ENCODE results near the gene SDCBP2. TPM values are rescaled to one million over a fixed set of nuclear protein-coding genes. Genes with fewer than 3 reads are reported as not detected.

SDCBP2 gene
- total and polyA plus RNA-seq, 2 of the 4 experiments (the other 2 are of a cell fraction): 0.54 to 1.3 TPM

DNA sequence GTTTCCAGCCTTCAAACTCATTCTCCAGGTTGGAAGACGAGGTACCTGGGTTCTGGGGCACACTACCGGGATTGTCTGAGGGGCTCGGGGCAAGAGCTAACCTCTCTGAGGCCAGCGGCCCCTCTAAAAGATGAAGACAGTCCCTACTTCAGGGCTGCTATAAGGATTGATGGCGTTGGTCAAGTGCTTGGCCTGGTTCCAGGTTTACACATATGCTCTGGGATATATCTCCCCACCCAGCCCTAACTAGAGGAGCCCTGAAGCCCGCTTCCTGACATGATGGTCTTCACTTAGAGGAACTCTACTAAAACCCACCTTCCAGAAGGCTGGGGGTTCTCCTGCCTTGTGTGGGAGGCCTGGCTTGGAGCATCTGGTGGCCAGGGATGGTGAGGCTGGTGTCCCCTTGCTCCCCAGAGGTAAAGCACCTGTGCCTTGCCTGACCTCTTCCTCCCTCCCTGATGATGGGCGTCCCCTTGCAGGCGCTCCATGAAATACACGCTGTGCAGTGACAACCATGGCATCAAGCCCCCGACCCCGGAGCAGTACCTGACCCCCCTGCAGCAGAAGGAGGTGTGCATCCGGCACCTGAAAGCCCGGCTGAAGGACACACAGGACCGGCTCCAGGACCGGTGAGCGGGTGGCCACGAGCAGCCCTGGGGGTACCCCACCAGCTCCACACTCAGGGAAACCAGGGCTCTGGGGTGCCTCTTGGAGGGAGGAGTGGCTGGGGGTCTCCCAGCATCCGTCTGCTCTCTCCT lies 28.7 kb downstream of the SDCBP2 start (continued):
- TF ChIP-seq RCOR1 (IDR thresholded peaks at IDR 0.05; ENCODE audit: insufficient replicate concordance, low read length): no peak
- no peak for TF ChIP-seq POLR2A (IDR thresholded peaks at IDR 0.05; ENCODE audit: low read depth, low read length)

DNA sequence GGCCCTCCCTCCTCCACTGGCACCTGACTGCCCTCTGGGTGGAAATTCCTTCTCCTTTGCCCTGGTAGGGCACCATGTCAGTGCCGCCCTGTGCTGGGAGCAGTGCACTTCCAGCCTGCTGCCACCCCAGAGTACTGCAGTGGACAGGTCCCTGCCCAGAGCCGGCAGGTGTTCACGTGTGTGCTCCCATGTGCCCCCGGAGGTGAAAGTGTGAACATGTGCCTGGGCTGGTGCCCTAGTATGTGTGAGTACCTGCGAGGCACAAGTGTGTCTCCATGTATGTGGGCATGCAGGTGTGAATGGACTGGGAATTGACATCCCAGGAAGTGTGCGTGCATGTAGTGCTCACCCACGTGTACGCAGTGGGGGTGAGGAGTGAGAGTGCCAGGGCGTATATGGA lies 29.4 kb downstream of the SDCBP2 start:
- CTCF ChIA-PET: no interaction called here

More for the DNA sequence above, 29.4 kb downstream of the SDCBP2 start:
- Histone ChIP-seq H2AFZ (replicated peaks; ENCODE audit: low read length, poor library complexity) (no peak overlapping the region), H3K9me1 (ENCODE audit: insufficient read depth, low read length) (peaks cover 29% of the 10 kb centered on the region), H3K23ac (ENCODE audit: low read depth, low read length) (no peak overlapping the region), H3K4ac (ENCODE audit: low read depth, low read length) (no peak overlapping the region), H3K18ac (ENCODE audit: low read depth, low read length) (no peak overlapping the region), H3K79me1 (ENCODE audit: low read depth in 1 of 2, low read length in 2 of 2) (peaks cover 0 to 9% of the 10 kb centered on the region in 2 experiments; a peak in 1 of 4 replicates), H2AK5ac (ENCODE audit: low read depth, low read length) (no peak overlapping the region), H2BK15ac (ENCODE audit: low read depth, low read length) (no peak overlapping the region), H3K4me2 (ENCODE audit: low read depth, low read length) (no peak overlapping the region), H3K9me3 (ENCODE audit: control insufficient read depth, insufficient read depth, low read length) (no peaks in the 10 kb centered on the region), H3K27ac (ENCODE audit: insufficient read depth, low read length) (no peak overlapping the region), H2BK20ac (ENCODE audit: low read depth, low read length) (no peak overlapping the region), H3K36me3 (ENCODE audit: control insufficient read depth, insufficient read depth, low read length) (peaks cover 4% of the 10 kb centered on the region; the same call in 1 of the 2 replicates), H2AK9ac (replicated peaks; ENCODE audit: low read depth, low read length, poor library complexity) (peak overlapping the region; percentile 47), H3K27me3 (ENCODE audit: control insufficient read depth, insufficient read depth, low read length) (no peaks in the 10 kb centered on the region), H4K91ac (ENCODE audit: insufficient read depth, low read depth, low read length) (no peak overlapping the region; the same call in 1 of the 2 replicates), H4K20me1 (ENCODE audit: insufficient read depth, low read length) (no peaks in the 10 kb centered on the region), H3K4me3 (ENCODE audit: insufficient read depth, low read depth, low read length) (no peak overlapping the region), H2BK120ac (ENCODE audit: low read depth, low read length) (no peak overlapping the region), H3K56ac (ENCODE audit: extremely low read depth, insufficient read depth, low read length) (no peak overlapping the region), H4K5ac (ENCODE audit: low read depth, low read length) (no peak overlapping the region), H3K9ac (ENCODE audit: low read depth, low read length) (no peak overlapping the region), H2BK5ac (ENCODE audit: low read depth, low read length, poor library complexity, severe bottlenecking) (no peak overlapping the region), H3K4me1 (ENCODE audit: control insufficient read depth, insufficient read depth, low read length) (peaks cover 8% of the 10 kb centered on the region), H3K14ac (replicated peaks; ENCODE audit: low read depth, low read length) (no peak overlapping the region), H4K8ac (ENCODE audit: low read depth in 2 of 2, low read length in 2 of 2) (no peak overlapping the region)
- in situ Hi-C loops (cut with MboI; ENCODE audit: low sequenced_read_pairs): no loop called here
- WGBS, 2 experiments (ENCODE audit: extremely low coverage in 2 of 2, insufficient read length in 1 of 2): 88% methylated on average over 3 of the region's 9 CpGs; no CpG with 5 or more reads in 1 of the 2 experiments
- POLR2A ChIA-PET (ENCODE audit: unreplicated experiment): no interaction called here
- intact Hi-C loops (cut with micrococcal nuclease): no loop called here
- no TSS peak for BruUV-seq (replicated peaks)
- ATAC-seq (ENCODE audit: low read depth) (no peak), DNase-seq (no peak)
- no peak for TF ChIP-seq NFE2L2 (IDR thresholded peaks at IDR 0.05; ENCODE audit: low read depth, low read length)
- no peak for TF ChIP-seq RFX5 (IDR thresholded peaks at IDR 0.05; ENCODE audit: low read depth, low read length)
- TF ChIP-seq BHLHE40 (IDR thresholded peaks at IDR 0.05; ENCODE audit: low read depth, low read length): no peak
- no peak for TF ChIP-seq MAFK (IDR thresholded peaks at IDR 0.05; ENCODE audit: low read depth, low read length)
- TF ChIP-seq, protein P1, sequence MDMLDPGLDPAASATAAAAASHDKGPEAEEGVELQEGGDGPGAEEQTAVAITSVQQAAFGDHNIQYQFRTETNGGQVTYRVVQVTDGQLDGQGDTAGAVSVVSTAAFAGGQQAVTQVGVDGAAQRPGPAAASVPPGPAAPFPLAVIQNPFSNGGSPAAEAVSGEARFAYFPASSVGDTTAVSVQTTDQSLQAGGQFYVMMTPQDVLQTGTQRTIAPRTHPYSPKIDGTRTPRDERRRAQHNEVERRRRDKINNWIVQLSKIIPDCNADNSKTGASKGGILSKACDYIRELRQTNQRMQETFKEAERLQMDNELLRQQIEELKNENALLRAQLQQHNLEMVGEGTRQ (IDR thresholded peaks at IDR 0.05; ENCODE audit: low read depth, low read length): no peak
- no peak for TF ChIP-seq CEBPB (IDR thresholded peaks at IDR 0.05; ENCODE audit: low read depth, low read length)
- no peak for TF ChIP-seq RAD21 (IDR thresholded peaks at IDR 0.05; ENCODE audit: low read length)
- TF ChIP-seq MXI1 (IDR thresholded peaks at IDR 0.05; ENCODE audit: borderline replicate concordance, low read depth, low read length): no peak
- no peak for TF ChIP-seq RCOR1 (IDR thresholded peaks at IDR 0.05; ENCODE audit: insufficient replicate concordance, low read length)
- TF ChIP-seq, protein P2, sequence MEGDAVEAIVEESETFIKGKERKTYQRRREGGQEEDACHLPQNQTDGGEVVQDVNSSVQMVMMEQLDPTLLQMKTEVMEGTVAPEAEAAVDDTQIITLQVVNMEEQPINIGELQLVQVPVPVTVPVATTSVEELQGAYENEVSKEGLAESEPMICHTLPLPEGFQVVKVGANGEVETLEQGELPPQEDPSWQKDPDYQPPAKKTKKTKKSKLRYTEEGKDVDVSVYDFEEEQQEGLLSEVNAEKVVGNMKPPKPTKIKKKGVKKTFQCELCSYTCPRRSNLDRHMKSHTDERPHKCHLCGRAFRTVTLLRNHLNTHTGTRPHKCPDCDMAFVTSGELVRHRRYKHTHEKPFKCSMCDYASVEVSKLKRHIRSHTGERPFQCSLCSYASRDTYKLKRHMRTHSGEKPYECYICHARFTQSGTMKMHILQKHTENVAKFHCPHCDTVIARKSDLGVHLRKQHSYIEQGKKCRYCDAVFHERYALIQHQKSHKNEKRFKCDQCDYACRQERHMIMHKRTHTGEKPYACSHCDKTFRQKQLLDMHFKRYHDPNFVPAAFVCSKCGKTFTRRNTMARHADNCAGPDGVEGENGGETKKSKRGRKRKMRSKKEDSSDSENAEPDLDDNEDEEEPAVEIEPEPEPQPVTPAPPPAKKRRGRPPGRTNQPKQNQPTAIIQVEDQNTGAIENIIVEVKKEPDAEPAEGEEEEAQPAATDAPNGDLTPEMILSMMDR (conservative IDR thresholded peaks at IDR 0.05; ENCODE audit: low read depth, low read length): no peak
- TF ChIP-seq CHD1 (IDR thresholded peaks at IDR 0.05; ENCODE audit: low read depth, low read length): no peak
- dilution Hi-C loops (cut with HindIII; ENCODE audit: low sequenced_read_pairs, unreplicated experiment): no loop called here

All from IMR-90 (cell line).